ENCODE results near the gene L3MBTL1.

The L3MBTL1 gene

GRCh38 chr20:43532416-43533055, 25.0 kb downstream of the L3MBTL1 start:
- no peaks in the 10 kb centered on the region for H3K9me2 ChIP-seq (replicated peaks; ENCODE audit: insufficient read depth, low read length)
- TF ChIP-seq EZH2phosphoT487 (IDR thresholded peaks at IDR 0.05; ENCODE audit: low read length) (no peak), CTCF (IDR thresholded peaks at IDR 0.05; ENCODE audit: low read length) (no peak), EZH2 (optimal IDR thresholded peaks at IDR 0.05; ENCODE audit: low read depth, low read length) (no peak)
- H3K27ac ChIP-seq (ENCODE audit: low read length) = no peak overlapping the region
- H3K4me1 ChIP-seq (ENCODE audit: low read length) = peaks cover 8% of the 10 kb centered on the region; the same call in 1 of the 2 replicates
- H3K9ac ChIP-seq (ENCODE audit: low read length) = no peak overlapping the region
- H3K4me2 ChIP-seq (ENCODE audit: low read depth, low read length) = no peak overlapping the region
- H4K20me1 ChIP-seq (ENCODE audit: insufficient read depth, low read length) = no peaks in the 10 kb centered on the region
- H3K4me3 ChIP-seq (ENCODE audit: low read length) = no peak overlapping the region
- H3K36me3 ChIP-seq (replicated peaks; ENCODE audit: insufficient read depth, low read length) = no peaks in the 10 kb centered on the region
- H3K27me3 ChIP-seq (replicated peaks; ENCODE audit: insufficient read depth, low read length) = no peaks in the 10 kb centered on the region
- H3K9me3 ChIP-seq (replicated peaks; ENCODE audit: insufficient read depth, low read length) = no peaks in the 10 kb centered on the region
- no peak for DNase-seq
- H3F3A ChIP-seq (ENCODE audit: insufficient read depth, low read length) = no peaks in the 10 kb centered on the region
- H2AFZ ChIP-seq (ENCODE audit: low read length) = no peak overlapping the region
- no peaks in the 10 kb centered on the region for H3K79me2 ChIP-seq (ENCODE audit: low read length)

- no peak overlapping the region for H3K4me3 ChIP-seq (ENCODE audit: low read length)
- TF ChIP-seq EZH2 (optimal IDR thresholded peaks at IDR 0.05; ENCODE audit: low read depth, low read length) = no peak
- TF ChIP-seq EZH2phosphoT487 (IDR thresholded peaks at IDR 0.05; ENCODE audit: low read length) = no peak
- TF ChIP-seq CTCF (IDR thresholded peaks at IDR 0.05; ENCODE audit: low read length) = no peak
- no peak for DNase-seq
- peaks cover 8% of the 10 kb centered on the region; the same call in 1 of the 2 replicates for H3K4me1 ChIP-seq (ENCODE audit: low read length)
- H3K9ac ChIP-seq (ENCODE audit: low read length) = no peak overlapping the region
- no peaks in the 10 kb centered on the region for H3K79me2 ChIP-seq (ENCODE audit: low read length)
- no peak overlapping the region for H3K4me2 ChIP-seq (ENCODE audit: low read depth, low read length)
- no peaks in the 10 kb centered on the region for H4K20me1 ChIP-seq (ENCODE audit: insufficient read depth, low read length)
- no peaks in the 10 kb centered on the region for H3K27me3 ChIP-seq (replicated peaks; ENCODE audit: insufficient read depth, low read length)
- H3K9me2 ChIP-seq (replicated peaks; ENCODE audit: insufficient read depth, low read length) = no peaks in the 10 kb centered on the region
- H2AFZ ChIP-seq (ENCODE audit: low read length) = no peak overlapping the region
- no peaks in the 10 kb centered on the region for H3K36me3 ChIP-seq (replicated peaks; ENCODE audit: insufficient read depth, low read length)
- H3K9me3 ChIP-seq (replicated peaks; ENCODE audit: insufficient read depth, low read length) = no peaks in the 10 kb centered on the region
- no peaks in the 10 kb centered on the region for H3F3A ChIP-seq (ENCODE audit: insufficient read depth, low read length)
- H3K27ac ChIP-seq (ENCODE audit: low read length) = no peak overlapping the region
These were observed 25.6 kb downstream of the L3MBTL1 start for GRCh38 chr20:43533060-43533459.

- no peak for DNase-seq
- peaks cover 8% of the 10 kb centered on the region; the same call in 1 of the 2 replicates for H3K4me1 ChIP-seq (ENCODE audit: low read length)
- H3K27me3 ChIP-seq (replicated peaks; ENCODE audit: insufficient read depth, low read length) = no peaks in the 10 kb centered on the region
- H3K36me3 ChIP-seq (replicated peaks; ENCODE audit: insufficient read depth, low read length) = no peaks in the 10 kb centered on the region
- H3K4me3 ChIP-seq (ENCODE audit: low read length) = no peak overlapping the region
- no peaks in the 10 kb centered on the region for H3F3A ChIP-seq (ENCODE audit: insufficient read depth, low read length)
- H2AFZ ChIP-seq (ENCODE audit: low read length) = no peak overlapping the region
- H3K9ac ChIP-seq (ENCODE audit: low read length) = no peak overlapping the region
- no peaks in the 10 kb centered on the region for H3K79me2 ChIP-seq (ENCODE audit: low read length)
- H3K27ac ChIP-seq (ENCODE audit: low read length) = no peak overlapping the region
- no peaks in the 10 kb centered on the region for H3K9me2 ChIP-seq (replicated peaks; ENCODE audit: insufficient read depth, low read length)
- TF ChIP-seq CTCF (IDR thresholded peaks at IDR 0.05; ENCODE audit: low read length) = no peak
- no peak overlapping the region for H3K4me2 ChIP-seq (ENCODE audit: low read depth, low read length)
- no peaks in the 10 kb centered on the region for H4K20me1 ChIP-seq (ENCODE audit: insufficient read depth, low read length)
- H3K9me3 ChIP-seq (replicated peaks; ENCODE audit: insufficient read depth, low read length) = no peaks in the 10 kb centered on the region
These were observed 26.5 kb downstream of the L3MBTL1 start for GRCh38 chr20:43534016-43534415.
